Measurements from ENCODE around the gene LRRC18.

LRRC18 gene

DNA sequence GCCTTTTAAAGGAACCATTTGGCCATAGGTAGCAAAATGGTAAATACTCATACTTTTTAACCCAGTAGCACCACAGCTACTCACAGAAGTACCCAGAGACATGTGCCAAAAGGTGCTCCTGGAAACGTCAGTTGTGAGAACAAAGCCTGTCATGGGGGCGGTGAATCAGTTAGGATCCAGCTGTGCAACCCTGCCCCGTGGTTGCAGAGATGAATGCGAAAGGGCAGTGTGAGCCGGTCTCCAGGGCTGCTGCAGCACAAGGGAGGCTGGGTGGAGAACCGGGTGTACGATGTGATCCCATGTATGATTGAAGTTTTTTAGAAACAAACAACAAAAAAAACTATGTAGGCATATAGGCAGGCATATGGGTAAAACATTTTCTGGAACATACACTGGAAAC, 1.3 kb upstream of the LRRC18 start:
- TF ChIP-seq, protein P1, sequence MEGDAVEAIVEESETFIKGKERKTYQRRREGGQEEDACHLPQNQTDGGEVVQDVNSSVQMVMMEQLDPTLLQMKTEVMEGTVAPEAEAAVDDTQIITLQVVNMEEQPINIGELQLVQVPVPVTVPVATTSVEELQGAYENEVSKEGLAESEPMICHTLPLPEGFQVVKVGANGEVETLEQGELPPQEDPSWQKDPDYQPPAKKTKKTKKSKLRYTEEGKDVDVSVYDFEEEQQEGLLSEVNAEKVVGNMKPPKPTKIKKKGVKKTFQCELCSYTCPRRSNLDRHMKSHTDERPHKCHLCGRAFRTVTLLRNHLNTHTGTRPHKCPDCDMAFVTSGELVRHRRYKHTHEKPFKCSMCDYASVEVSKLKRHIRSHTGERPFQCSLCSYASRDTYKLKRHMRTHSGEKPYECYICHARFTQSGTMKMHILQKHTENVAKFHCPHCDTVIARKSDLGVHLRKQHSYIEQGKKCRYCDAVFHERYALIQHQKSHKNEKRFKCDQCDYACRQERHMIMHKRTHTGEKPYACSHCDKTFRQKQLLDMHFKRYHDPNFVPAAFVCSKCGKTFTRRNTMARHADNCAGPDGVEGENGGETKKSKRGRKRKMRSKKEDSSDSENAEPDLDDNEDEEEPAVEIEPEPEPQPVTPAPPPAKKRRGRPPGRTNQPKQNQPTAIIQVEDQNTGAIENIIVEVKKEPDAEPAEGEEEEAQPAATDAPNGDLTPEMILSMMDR (IDR thresholded peaks at IDR 0.05; ENCODE audit: low read length, missing control alignments), result no peak
- H3K4me3 ChIP-seq (replicated peaks; ENCODE audit: low read depth, low read length), result no peak overlapping the region
- no peak for DNase-seq (ENCODE audit: low read depth)

DNA sequence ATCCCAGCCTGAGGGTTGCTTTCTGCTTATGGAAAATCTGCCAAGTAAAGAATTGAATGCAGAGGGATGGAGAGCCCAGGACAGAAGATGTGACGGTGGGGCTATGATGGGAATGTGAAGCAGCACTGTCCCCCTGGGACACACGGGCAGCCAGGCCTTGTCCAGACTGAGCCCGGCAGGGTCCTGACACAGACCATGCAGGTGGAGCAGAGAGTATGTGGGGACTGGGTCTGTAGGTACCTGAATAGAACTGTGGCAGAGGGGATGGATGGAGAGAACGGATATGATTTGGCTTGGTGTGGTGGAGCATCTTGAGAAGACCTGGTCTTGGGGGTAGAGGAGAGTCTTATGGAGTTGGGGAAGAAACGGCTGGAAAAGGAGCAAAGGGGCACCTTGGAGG, 732 bp upstream of the LRRC18 start:
- H3K4me3 ChIP-seq (replicated peaks; ENCODE audit: low read depth, low read length), result no peak overlapping the region
- TF ChIP-seq, protein P1 (IDR thresholded peaks at IDR 0.05; ENCODE audit: low read length, missing control alignments), result no peak
- no peak for DNase-seq (ENCODE audit: low read depth)

DNA sequence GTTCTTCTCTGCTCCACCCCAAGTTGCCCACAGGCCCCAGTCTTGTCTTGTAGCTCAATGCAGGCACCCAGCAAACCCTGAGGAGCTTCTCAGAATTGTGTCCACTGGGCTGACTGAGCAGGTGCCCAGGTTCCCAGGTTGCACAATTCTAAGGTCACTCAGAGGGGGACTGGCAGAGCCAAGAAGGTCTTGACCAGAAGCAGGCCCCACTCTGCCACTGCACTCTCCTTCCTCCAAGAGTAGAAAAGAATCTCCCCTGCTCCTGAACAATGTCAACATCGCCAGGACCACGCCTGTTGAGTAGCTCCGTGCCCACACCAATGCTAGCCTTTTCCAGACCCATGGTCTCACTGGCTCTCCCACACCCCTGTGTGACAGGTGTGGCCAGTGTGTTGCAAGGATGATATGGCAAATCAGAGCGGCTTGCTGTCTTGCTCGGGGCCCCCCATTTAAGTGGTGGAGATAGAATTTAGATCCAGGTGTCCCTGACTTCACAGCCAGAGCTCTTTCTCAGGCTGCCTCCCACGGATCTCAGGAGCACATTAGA, 577 bp downstream of the LRRC18 start:
- no peak for DNase-seq (ENCODE audit: low read depth)
- H3K4me3 ChIP-seq (replicated peaks; ENCODE audit: low read depth, low read length), result no peak overlapping the region
- TF ChIP-seq, protein P1 (IDR thresholded peaks at IDR 0.05; ENCODE audit: low read length, missing control alignments), result no peak

DNA sequence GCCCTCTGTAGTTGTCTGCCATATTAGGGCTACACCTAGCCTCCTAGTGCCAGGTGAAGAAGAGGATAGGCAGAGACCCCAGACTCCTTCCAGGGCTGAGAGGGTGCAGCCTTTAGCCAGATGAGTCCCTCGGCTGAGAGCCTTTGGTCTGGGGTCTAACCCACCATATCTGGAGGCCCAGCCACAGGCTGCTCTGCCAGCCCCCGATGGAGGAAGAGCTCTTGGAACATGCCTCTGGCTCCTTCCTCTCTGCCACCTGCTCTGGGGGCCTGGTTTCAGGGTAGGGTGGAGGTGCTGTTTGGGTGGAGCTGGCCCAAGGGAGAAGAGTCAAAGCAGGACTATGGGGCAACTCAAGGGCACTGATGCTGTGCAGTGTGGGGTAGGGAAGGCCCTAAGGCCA, 1.4 kb downstream of the LRRC18 start:
- TF ChIP-seq, protein P1 (IDR thresholded peaks at IDR 0.05; ENCODE audit: low read length, missing control alignments), result no peak
- no peak for DNase-seq (ENCODE audit: low read depth)
- no peak overlapping the region for H3K4me3 ChIP-seq (replicated peaks; ENCODE audit: low read depth, low read length)

DNA sequence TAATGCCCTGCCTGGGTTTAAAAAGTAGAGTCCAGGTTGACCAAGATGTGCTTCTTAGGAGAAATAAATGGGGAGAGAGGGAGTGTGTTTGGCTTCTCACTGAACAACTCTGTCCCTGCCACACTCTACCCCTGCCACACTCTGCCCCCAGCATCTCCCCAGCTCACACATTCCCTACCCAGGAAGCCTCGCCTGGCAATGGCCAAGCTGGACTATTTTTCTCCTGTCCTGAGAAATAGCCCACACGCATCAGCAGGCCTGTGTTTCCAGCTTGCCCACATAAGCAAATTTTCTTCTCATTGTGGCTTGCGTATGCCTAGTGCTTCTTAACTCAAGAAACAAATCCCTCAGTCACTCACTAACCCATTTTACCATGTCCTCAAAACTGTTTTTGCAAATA, 1.8 kb downstream of the LRRC18 start:
- TF ChIP-seq, protein P1 (IDR thresholded peaks at IDR 0.05; ENCODE audit: low read length, missing control alignments), result no peak

DNA sequence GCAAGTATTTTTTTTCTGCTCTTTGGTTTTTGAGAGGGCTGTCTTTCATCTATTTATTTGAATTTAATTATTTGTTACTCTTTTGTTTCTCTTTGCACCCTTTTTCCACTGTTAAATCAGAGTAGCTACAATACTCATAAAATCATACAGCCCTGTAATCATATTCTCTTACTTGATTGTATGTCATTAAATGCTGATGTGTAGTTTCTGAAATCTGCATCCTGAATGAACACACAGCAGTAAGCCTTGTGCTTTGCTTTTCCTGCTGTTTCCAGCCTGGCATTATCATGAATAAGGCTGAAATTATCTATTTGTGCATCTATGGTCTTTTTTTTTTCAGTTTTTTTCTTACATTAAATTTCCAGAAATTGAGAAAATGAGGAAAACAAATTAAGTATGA, 4.1 kb downstream of the LRRC18 start:
- TF ChIP-seq, protein P1 (IDR thresholded peaks at IDR 0.05; ENCODE audit: low read length, missing control alignments), result no peak
- H3K4me3 ChIP-seq (replicated peaks; ENCODE audit: low read depth, low read length), result no peak overlapping the region
- DNase-seq (ENCODE audit: low read depth), result no peak

More for the DNA sequence above, 1.8 kb downstream of the LRRC18 start:
- no peak overlapping the region for H3K4me3 ChIP-seq (replicated peaks; ENCODE audit: low read depth, low read length)
- DNase-seq (ENCODE audit: low read depth), result no peak
